Right hindlimb (tissue), 1 donor: Measurements from ENCODE around the gene FOXB1.

Experiments
- DNase-seq: peaks from one replicate; pipeline ENCODE4 v3.0.0-alpha.2; 2018

Gene FOXB1

DNA sequence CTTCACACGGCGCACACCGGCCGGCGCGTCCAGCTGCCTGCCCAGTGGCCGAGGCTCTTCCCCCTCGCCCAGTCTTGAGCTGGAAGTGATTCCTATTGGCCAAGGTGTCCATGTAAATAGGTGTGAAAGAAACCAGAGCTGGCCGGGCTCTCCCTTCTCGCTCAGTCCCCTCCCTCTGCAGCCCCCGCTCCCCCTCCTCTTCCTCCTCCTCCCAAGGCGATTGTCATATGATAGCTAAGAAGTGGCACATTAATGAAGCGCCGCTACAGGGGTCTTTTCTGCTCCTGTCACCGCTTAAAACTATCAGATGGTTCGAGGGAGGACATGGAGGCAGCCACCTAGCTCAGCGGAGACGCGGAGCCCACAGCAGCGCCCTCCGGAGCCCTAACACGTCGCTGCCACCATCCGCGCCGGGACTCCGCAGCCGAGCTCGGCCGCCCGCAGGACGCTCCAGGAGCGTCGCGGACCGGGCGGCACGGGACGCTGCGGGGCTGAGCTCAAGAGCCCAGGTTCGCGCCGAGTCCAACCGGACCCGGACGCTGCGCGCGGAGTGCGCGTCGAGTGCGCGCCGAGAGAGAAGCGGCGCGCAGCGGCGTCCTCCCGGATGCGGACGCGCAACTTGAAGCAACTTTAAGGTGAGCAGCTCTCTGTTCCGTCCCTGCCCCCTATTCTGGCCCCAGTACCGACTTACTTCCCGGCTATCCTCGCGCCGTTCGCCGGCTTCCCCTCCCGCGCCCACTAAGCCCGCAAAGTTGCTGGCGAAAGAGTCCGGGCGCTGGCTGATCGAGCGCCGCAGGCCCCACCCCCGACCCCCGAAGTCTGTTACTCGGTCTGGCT lies at the start of gene FOXB1:
Gene FOXB1 (plus strand): TSS at position 303 of the 837 bp plus-strand sequence. CDS start 653 bp downstream, outside the sequence.
- peak; percentile 19 for DNase-seq

DNA sequence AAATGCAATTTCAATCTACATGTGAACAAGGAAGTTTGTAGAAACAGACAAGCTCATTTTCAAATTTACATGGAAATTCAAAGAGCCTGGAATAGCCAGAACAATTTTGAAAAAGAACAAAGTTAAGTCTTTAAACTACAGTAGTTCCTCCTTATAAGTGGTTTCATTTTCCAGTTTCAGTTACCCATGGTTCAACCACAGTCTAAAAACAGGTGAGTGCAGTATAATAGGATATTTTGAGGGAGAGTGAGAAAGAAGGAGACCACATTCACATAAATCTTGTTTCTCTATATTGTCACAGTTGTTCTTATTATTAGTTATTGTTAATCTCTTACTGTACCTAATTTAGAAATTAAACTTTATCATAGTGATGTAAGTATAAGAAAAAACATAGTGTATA lies 45.8 kb upstream of the FOXB1 start:
- no peak for DNase-seq

GRCh38 chr15:59960318-59960717 lies 43.8 kb upstream of the FOXB1 start:
- no peak for DNase-seq

DNA sequence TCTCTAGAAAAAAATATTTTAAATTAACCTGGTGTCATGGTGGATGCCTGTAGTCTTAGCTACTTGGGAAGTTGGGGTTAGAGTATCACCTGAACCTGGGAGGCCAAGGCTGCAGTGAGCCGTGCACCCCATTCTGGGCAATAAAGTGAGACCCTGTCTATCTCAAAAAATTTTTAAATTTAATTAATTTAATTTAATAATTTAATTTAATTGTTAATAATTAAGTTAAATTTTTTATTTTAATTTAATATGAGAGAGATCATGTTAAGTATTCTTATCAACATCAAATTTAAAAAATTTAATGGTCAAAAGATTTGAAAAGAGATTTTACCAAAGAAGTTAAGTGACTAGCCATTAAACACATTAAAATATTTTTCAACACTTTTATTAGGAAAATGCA lies 40.8 kb upstream of the FOXB1 start:
- no peak for DNase-seq

- no peak for DNase-seq
Measured at GRCh38 chr15:59963925-59964324, 40.2 kb upstream of the FOXB1 start.

DNA sequence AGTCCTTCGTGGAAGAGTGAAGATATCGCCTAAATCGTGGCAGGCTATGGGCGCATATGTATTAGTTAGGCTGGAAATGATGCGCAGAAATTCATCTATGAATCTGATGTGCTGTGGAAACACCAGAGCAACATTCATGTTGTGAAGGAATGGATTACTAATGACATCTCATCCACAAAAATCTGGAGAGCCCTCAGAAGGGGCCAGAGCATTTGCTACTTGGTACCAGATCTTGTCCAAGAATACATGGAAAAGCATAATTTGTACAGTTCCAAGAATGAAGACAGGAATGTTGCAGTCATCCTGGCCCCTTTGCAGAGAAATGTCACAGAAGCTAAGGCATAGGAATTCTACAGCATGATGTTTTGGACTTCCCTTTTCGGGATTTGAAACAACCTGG lies 38.4 kb upstream of the FOXB1 start:
- DNase-seq, result no peak

- DNase-seq, result no peak
Measured at GRCh38 chr15:59966262-59966661, 37.8 kb upstream of the FOXB1 start.

GRCh38 chr15:59968314-59968713 lies 35.8 kb upstream of the FOXB1 start:
- DNase-seq, result no peak

- DNase-seq, result no peak
Measured at GRCh38 chr15:59972241-59972640, 31.9 kb upstream of the FOXB1 start.

GRCh38 chr15:59976480-59977271 lies 27.4 kb upstream of the FOXB1 start:
- DNase-seq, result no peak

DNA sequence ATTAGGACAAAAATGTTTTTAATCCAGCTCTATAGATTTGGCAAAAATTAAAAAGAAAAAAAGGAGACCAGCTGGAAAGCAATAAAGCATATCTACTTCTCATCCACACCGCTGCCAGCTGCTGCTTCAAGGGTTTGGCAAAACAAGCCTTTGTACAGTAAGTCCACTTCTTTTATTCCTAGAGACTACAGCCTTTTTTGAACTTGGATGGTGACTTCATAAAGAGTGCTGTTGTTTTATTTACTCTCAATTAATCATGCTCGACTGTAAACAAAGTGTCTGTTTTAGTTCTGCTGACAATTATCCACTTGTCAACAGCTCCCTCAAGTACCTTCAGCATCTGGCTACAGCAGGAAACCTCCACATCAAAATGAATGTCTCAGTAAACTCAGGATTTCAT lies 12.3 kb upstream of the FOXB1 start:
- DNase-seq, result no peak

- no peak for DNase-seq
Measured at GRCh38 chr15:59993041-59993750, 10.9 kb upstream of the FOXB1 start.

- DNase-seq, result no peak
Measured at GRCh38 chr15:59993950-59994401, 10.1 kb upstream of the FOXB1 start.

GRCh38 chr15:59994526-59994887 lies 9.6 kb upstream of the FOXB1 start:
- DNase-seq, result no peak

GRCh38 chr15:59994888-59995557 lies 9.1 kb upstream of the FOXB1 start:
- DNase-seq, result peak; percentile 18

- DNase-seq, result no peak
Measured at GRCh38 chr15:59995568-59996297, 8.4 kb upstream of the FOXB1 start.

GRCh38 chr15:59996298-59997041 lies 7.6 kb upstream of the FOXB1 start:
- peak; percentile 18 for DNase-seq

DNA sequence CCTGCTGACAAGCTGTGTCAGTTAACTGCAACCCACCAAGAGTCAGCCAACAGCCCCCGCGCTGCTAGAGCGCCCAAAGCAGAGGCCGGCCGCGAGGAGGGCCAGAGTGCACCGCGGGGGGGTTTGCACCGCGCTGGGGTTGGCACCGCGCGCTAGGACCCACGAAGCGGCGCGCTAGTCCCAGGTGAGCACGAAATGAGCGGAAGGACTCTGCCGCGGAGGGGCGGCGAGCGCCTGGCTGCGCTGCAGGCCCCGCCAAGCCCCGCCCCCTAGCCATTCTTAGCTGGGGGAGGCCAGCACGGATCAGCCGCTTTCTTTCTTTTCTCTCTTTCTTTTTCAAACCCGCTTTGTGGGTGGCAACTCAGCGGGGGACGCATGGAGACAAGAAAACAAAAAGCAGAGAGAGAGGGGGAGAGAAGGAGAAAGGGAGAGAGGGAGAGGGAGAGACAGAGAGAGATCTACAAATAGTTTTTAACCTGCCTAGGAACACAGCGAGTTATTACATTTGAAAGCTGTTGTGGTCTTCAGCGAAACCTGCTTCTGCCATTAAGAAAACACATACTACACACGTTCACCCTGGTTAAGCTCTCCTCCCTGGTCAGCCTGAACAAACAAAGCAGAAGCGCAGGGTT lies 6.9 kb upstream of the FOXB1 start:
- DNase-seq, result peak; percentile 17

DNA sequence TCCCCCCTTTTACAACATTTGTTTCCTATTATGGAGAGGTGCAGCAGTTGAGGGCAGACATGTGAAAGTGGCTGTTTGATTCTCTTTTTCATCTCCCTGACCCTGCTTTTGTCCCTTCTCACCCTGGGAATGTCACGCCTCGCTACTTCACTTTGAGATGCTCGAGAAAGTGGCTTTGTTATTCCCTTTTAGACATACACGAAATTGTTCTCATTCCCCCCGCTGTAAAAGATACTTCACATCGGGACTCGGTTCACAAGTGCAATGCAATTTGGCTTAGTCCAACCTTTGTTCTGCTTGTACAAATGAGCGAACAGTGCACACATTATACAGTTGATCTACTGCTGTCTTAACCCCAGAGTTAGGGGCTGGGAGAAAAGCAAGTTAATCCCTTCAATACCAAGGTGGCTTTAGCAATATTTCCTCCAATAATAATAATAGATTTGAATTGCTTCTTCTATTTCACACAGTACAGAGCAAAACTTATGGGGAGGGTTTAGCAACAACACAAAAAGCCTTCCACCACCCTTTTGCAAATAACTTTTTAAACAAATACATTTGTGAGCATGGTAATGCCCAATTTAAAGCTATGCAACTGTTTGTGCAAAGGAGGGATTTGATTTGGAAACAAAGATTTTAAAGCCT lies 5.7 kb upstream of the FOXB1 start:
- DNase-seq, result no peak

- DNase-seq, result no peak
Measured at GRCh38 chr15:59998950-59999611, 5.0 kb upstream of the FOXB1 start.
